ENCODE results near the gene FRAS1.
"Not testable (repeated sequence)": the region's sequence is repeated elsewhere in the genome, so short reads cannot be mapped to it uniquely, and the experiment has no call there.

Gene FRAS1, protein sequence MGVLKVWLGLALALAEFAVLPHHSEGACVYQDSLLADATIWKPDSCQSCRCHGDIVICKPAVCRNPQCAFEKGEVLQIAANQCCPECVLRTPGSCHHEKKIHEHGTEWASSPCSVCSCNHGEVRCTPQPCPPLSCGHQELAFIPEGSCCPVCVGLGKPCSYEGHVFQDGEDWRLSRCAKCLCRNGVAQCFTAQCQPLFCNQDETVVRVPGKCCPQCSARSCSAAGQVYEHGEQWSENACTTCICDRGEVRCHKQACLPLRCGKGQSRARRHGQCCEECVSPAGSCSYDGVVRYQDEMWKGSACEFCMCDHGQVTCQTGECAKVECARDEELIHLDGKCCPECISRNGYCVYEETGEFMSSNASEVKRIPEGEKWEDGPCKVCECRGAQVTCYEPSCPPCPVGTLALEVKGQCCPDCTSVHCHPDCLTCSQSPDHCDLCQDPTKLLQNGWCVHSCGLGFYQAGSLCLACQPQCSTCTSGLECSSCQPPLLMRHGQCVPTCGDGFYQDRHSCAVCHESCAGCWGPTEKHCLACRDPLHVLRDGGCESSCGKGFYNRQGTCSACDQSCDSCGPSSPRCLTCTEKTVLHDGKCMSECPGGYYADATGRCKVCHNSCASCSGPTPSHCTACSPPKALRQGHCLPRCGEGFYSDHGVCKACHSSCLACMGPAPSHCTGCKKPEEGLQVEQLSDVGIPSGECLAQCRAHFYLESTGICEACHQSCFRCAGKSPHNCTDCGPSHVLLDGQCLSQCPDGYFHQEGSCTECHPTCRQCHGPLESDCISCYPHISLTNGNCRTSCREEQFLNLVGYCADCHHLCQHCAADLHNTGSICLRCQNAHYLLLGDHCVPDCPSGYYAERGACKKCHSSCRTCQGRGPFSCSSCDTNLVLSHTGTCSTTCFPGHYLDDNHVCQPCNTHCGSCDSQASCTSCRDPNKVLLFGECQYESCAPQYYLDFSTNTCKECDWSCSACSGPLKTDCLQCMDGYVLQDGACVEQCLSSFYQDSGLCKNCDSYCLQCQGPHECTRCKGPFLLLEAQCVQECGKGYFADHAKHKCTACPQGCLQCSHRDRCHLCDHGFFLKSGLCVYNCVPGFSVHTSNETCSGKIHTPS (N-terminal part only)

DNA sequence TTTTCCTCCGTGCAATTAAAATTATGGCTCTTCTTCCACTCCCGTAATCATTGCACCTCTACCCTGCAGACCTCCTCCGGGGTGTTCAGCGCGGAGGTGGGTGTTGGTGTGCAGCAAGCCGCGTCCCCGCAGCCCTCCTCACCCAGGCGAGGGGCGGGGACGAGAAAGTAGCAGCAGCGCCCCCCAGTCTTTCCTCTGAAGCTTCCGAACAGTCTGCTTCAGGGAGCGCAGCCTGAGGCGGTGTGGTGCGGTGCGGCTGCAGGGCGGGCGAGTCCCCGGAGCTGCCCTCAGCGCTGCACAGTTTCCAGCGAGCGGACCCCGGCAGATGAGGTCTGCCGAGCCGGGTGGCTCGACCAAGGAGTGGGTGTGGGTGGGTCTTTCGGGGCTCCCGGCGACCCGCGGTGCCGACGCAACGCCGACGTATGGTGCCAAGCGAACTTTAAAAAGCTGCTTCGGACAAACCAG is at the start of gene FRAS1:
FRAS1 (plus strand) TSS at position 189 of the 465 bp plus-strand sequence. CDS start 687 bp downstream, outside the sequence.
- no peak for FAIRE-seq

DNA sequence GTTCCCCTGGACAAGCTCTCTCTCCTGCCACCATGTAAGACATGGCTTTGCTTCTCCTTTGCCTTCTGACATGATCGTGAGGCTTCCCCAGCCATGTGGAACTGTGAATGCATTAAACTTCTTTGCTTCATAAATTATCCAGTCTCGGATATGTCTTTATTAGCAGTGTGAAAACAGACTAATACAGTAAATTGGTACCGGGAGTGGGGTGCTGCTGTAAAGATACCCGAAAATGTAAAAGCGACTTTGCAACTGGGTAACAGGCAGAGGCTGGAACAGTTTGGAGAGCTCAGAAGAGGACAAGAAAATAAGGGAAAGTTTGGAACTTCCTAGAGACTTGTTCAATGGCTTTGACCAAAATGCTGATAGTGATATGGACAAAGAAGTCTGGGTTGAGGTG is 46.1 kb upstream of the FRAS1 start:
- FAIRE-seq: not testable (repeated sequence)

DNA sequence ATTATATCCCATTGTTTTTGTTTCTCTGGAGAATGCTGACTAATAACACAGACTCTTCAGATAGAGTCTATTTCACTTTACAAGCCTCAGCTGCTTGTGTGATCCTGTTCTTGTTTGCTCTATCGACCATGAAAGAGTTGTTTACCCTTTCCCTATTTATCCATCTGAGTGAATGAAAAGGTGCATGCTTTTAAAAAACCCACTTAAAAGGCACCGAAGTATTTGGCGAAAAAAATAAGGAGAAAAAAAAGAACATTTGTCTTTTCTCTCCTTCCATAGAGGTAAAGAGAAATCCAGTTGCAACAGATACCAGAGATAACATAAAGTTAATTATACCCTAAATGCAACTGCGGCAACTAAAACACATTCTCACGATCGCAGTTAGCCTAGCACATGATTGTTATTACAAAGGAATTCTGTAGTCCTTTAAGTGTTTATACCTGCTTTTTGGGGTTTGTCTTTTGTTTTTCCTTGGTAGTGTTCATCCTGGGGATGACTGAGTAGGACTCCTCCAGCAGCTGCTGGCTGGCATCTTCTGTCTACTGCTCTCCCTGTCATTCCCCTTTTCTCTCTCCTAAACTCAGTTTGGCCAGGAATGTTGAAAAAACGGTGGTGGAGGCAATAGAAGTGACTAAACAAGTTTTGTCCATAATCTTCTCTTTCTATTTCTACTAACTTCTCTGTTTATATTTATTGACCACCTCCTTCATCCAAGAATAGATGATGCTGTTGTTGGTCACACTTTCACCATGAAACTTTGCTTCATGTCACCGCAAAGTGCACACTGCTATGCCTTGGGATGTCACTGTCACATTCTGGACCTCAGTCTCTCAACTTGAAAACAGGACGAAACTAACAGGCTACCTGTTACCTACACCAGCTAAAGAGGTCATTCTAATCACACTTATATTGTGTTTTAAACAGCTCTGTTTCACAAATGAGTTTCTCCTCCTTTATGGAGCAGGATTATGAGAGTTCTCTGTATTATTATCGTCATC is 41.9 kb upstream of the FRAS1 start:
- peak; percentile 27 for FAIRE-seq

DNA sequence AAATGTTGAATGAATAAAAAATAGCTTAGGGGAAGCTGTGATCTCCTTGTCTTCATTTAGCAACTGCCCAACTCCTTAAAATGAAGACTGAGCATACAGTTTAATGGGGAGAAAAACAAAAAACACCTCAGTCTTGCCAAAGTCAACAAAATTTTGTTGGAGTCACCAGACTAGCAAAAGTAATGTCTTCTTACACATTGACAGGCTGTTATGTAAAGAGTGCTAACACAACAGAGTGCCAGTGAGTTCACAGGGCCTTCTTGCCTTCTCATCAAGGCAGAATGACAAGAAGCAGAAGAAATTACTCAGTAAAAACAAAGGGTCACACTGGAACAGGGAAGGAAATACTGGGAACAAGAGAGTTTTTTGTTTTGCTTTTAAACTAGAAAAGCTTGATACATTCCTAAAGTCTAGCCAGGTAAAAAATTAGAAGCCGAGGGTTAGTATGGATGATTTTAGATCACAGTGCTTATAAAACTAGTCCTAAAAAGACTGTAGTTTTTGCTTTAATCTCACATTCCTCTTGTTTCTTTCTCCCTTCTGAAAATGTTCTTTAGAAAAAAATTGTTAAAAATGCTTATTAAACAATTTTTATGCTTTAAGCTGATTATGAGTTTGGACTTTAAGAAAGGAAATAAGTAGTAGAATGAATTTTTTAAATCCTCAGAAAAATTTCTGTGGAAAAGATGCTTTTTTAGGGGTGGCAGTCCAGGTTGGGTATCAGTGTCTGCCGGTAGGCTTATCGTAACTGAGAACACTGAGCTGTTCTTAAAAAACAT is 38.7 kb upstream of the FRAS1 start:
- FAIRE-seq: peak; percentile 73

DNA sequence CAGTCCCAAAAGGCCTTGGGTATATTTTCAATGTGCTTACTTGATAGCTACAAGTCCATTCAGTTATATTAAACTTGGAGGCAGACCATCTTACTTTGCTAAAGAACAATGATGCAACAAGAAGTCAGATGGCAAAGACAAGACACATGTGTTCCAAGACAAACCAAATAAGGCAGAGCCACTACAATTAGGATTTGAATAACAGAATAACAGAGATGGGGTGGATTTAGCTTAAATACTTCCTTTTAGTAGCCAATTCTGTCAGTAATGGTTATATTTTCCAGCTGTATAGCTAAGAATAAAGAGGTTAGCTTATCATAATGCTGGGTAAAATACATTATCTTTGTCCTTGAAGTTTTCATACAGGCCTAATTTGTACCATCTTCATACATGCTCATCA is 37.7 kb upstream of the FRAS1 start:
- FAIRE-seq: no peak

DNA sequence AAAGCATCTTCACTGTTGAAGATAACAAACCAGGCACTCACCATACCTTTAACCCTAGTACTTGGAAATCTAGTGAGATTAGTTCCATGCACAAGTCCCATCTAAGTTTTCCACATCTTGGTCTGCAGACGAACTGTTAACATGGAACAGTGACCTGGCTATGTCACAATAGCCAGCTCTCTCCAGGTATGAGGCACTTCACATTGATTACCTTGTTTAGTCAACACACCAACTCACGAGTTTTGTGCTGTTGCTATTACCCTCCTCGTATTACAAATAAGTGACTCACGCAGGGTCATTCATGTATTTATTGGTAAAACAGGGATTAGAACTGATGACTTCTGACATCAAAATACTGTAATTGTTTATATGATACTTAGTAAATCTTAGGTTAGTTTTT is 36.4 kb upstream of the FRAS1 start:
- no peak for FAIRE-seq

DNA sequence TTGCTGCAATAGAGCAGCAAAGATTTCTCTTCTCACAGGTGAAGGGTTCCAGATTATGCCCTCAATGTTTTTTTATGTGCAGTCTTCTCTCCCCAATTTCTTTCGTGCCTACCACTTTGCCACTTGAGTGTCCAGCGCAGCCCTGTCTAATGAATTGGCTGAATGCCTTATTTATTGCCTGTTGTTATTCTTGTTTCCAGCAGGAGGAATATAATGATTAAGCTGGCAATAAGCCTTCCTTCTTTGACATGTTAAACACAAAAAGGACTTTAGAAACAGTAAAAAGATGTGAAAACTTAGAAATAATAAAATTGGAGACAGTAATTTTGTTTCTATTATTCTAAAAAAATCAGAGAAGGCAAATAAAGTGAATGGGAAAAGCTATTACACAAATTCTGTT is 34.6 kb upstream of the FRAS1 start:
- FAIRE-seq: no peak

DNA sequence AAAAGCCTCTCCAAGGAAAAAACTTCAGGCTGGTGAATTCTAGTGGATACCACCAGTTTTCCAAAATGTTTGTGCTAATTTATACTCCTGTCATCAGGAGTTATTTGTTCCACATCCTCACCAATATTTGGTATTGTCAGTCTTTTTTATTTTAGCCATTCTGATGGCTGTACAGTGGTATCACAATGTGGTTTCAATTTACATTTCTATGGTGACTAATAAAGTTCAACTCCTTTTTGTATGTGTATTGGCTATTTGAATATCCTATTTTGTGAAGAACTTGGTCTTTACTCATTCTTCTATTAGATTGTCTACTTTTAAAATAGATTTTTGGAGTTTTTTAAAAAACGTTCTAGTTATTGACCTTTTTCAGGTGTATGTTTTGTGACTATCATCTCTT is 33.0 kb upstream of the FRAS1 start:
- FAIRE-seq: no peak

DNA sequence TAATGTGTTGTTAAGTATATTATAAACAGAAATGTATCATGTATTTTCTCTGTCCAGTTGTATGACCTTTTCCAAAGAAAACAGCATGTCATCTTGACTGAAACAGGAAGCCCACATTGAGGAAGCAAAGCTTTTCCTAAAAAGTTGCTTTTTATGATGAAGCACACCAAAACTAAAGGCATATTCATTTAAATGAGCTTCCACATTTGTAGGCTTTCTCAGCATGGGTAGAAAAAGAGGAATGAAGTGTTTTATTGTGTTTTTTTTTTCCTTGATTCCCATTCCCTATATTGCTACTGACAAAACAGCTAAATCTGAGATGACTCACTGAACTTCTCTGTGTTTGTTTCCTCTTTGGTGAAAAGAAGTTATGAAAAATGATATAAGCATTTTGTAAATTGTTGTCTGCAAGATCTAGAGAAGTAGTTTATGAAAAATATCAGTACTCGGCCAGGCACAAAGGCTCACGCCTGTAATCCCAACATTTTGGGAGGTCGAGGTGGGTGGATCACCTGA is 32.5 kb upstream of the FRAS1 start:
- FAIRE-seq: no peak

DNA sequence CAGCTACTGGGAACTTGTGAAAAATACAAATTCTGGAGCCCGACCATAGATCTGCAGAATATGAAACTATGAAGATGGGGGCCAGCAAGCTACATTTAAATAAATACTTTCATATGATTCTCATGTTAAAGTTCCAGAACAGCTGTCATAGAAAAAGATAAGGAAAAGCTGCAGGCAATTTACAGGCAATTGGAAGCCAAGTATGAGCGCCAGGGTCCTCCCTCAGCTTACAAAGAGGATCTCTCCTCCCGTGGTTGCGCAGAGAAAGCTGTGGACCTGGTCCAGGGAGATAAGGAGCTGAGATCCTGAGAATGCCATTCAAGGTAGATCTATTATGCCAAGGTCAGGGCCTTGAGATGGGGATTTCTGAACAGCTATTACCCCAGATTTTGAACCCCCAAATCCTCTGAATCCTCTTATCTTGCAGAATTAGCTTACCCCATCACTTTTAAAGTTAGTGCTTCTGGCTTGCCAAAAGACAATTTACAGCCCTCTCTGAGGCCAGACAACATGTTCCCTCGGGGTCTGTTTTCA is 25.6 kb upstream of the FRAS1 start:
- FAIRE-seq: no peak

DNA sequence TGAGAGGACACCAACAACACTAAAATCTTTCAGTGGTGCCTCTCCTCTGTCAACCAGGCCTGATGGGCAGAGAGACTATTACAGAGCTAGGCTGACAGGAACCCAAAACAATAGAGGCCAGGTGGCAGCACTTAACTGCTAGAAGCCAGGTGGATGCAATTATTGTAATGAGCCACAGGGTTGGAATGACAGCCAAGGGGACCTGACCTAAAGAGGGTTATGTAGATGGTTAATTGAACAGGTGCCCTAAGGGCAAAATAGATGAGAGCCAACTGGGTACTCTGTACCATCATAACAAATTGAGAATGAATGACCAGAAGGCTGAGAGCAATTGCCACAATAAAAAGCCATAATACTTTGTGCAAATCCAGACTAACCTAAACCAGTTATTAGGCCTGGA is 24.7 kb upstream of the FRAS1 start:
- no peak for FAIRE-seq

DNA sequence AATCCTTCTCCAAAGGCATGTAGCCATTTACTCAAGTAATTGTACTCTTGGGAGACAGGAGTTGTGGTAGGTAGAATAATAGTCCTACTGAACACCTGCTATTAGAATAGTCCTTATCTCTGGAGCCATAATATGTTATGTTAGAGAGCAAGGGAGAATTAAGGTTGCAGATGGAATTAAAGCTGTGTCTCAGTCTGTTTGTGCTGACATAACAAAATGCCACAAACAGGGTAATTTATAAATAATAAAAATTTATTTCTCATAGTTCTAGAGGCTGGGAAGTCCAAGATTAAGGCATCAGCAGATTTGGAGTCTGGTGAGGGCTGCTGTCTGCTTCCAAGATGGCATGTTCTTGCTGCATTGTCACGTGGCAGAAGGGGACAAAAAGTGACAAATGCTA is 24.2 kb upstream of the FRAS1 start:
- FAIRE-seq: no peak

DNA sequence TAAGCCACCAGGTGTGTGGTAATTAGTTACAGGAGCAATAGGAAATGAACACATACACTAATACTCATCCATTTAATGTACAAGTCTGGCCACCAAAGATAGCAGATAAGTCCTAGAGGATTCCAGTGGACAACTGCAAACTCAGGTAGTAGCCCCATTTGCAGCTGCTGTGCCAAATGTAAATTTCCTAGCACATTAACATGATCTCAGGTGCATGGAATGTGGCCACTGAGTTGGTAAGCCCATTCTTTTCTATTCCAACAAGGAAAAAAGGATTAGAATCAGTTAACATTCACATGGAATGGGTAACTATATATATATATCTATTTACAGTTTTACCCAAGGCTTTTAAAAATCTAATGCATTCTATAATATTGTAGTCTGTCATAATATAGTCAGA is 23.3 kb upstream of the FRAS1 start:
- no peak for FAIRE-seq

DNA sequence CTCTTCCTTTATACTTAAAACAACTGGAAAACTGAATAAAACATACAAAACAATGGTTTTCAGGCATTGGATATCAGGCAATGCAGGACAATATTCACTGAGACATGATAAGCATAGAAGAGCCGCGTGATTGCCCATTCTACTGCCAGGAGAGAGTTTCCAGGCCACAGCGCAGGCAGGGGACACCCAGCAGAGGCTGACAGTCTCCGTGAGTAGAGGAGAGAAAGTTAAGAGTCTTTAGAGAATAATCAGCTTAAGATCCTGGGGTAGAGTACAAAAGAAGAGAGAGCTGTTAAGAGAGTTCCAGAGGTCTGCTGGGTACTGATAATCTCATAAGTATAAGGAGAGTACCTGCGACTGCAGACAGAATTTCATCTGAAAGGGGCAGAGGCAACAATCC is 18.4 kb upstream of the FRAS1 start:
- no peak for FAIRE-seq

DNA sequence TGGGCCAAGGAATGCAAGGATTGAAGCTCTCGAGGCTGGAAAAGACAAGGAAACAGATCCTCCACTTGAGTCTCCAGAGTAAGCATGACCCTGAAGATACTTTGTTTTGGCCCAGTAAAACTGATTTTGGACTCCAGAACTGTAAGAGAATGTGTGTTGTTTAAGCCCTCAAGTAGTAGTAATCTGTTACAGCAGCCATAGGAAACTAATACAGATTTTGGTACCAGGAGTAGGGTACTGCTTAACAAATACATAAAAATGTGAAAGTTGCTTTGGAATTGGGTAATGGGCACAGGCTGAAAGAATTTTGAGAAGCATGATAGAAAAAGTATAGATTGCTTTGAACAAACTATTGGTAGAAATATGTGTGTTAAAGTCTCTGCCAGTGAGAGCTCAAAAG is 17.4 kb upstream of the FRAS1 start:
- no peak for FAIRE-seq

DNA sequence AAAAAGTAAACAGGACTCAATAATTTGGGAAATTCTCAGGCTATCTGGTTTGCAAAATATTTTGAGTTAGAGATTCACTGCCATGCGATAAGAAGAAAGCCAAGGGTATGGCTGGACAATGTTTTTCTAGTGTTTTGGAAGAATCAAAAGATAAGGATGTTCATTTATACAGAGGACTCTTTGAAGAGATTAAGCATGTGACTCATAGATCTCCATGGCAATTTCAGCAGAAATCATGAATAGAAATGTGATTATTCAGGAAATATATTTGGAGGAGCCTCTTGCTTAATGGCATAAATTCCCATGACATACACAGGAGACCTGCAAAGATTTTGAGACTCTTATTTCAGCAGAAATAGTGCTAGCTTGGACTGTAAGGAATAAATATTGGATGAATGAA is 16.7 kb upstream of the FRAS1 start:
- no peak for FAIRE-seq

DNA sequence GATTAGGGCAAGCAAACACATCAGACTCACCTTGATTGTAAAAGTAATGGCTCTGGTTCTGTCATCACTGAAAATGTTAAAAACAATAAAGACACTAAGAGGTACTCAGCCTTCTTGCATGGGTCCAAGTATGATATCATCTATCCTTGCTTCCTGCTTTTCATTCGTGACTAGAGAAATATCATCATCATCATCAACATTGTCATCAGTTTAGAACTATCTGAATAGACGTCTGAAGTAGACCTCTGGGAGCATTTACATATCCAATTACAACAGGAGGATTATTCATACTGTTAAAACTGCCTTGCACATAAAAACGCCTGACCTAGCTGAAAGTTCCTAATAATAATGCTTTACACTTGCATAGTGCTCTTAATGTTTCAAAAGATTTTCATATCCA is 9.8 kb upstream of the FRAS1 start:
- FAIRE-seq: no peak

DNA sequence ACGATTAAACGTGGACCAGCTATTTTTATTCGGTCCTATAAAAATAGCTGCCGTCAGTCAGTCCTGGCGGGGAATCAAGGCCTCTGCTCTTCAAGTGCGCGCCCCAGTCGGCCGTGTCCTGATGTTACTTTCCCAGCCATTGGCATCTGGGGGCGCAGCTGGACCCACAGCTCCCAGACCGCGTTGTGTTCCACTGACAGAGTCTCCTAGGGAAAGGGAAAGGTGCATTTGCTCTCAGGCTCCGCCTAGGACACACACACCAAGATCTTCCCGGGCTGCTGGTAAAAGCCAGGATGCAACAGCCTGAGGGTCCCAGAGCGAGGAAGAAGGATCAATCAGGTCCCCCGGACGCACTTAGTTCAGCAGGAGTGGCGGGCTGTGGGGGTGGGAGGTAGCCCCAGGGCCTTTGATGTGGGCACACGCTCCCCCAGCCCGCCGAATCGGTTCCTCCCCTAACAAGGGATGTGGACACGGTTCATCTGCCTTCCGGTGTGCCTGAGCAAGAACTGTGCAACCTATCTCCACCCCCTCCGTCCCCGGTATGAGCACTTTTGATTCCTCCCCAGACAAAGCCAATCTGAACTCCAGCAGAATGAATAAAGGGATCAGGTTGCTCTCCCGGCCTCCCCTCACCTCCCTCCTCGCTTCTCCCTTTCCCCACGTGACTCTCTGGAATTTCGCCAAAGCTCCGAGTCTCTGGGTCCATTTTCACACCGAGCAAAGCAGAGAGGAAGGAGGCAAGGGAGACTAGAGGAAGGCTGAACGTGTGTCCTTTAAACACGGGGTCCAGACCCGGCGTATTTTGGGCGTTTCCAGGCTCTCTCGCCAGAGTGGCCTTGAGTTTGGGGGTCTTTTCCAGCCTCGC is 626 bp upstream of the FRAS1 start:
- FAIRE-seq: peak; percentile 92

DNA sequence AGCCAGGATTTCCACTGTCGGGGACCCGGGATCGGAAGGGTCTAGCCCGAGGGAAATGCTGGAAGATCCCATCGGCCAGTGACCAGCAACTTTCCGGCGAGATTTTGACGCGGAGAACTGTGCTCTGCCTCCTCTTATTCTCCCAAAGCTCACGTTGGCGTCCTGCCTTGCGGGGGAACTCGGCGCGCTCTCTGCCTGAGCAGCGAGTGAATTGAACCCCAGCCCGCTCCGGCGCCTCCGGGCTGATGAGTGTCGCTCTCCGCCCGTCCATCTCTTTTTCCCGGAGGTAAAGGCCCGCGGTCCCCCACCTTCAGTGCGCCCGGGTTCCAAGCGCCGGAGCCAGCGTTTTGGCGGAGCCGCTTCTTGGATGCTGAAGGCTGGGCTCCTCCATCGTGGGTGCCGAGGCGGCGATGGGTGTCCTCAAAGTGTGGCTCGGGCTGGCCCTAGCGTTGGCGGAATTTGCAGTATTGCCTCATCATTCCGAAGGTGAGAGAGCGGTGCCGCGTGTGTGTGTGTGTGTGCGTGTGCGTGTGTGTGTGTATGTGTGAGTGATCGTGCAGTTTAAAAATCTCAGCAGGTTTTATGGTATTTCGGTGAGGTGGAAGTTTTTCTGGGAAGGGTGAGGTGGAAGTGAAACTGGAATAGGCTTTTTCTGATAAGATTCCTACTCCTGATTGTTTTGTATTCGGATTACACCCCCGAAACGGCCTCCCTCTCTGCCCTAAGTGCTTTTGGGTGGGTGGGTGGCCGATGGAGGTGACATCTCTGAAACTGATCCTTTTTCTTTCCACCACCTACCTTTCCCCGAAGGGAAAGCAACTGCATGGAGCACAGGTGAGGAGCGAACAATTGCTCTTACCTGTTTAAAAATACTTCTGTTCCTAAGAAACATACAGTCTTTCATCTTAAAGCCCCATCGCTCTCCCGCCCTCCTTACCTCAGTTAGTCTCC is 752 bp downstream of the FRAS1 start:
- no peak for FAIRE-seq
